Daoy (cell line): Measurements from ENCODE around the gene CRYZ. TPM values are rescaled to one million over a fixed set of nuclear protein-coding genes. Genes with fewer than 3 reads are reported as not detected.
A peak's percentile ranks its signal among the peaks of the same experiment; 100 is the strongest.

ENCODE experiments used
- DNase-seq: peaks from one replicate; pipeline ENCODE4 v3.0.0-alpha.2; 2015; ENCODE audit warnings: low read depth
- total RNA-seq: library from RNA; depleted of rRNA; stranded (reverse); fragments of >200 nt; shearing (Covaris generic); gene quantifications from 2 replicates; pipeline ENCODE4 v1.2.3, GENCODE V29; 2014

Gene CRYZ
- total RNA-seq, 1 experiment from 2014 or later = 44.3 TPM

DNA sequence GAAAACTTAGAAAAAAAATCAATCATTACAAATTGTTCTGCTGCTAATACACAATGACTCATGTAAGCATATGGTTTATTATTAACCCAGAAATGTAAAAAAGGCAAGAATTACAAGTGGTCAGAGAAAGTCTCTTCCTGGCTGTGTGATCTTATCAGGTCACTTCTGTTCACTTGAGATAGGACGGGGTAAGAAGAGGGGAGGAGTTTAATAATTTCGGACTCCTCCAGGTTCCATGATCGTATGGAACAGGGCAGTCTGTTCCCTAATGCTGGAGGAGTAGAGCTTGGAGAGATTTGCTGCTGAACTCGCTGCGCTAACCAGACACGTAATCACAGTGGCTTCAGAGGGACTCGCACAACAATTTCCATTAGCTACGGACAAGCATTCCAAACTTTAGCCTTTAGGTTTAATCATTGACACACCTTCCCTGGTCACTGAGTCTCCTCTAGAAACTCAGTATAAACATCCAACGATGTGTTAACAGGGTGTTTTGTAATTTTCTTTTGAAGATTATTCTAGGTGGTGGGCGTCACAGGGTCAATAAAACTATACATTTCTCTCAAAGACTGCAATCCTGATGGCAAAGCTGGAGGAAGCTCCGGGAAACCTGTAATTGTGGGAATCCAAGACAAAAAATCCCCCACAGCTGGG lies 1.3 kb downstream of the CRYZ start:
- no peak for DNase-seq

DNA sequence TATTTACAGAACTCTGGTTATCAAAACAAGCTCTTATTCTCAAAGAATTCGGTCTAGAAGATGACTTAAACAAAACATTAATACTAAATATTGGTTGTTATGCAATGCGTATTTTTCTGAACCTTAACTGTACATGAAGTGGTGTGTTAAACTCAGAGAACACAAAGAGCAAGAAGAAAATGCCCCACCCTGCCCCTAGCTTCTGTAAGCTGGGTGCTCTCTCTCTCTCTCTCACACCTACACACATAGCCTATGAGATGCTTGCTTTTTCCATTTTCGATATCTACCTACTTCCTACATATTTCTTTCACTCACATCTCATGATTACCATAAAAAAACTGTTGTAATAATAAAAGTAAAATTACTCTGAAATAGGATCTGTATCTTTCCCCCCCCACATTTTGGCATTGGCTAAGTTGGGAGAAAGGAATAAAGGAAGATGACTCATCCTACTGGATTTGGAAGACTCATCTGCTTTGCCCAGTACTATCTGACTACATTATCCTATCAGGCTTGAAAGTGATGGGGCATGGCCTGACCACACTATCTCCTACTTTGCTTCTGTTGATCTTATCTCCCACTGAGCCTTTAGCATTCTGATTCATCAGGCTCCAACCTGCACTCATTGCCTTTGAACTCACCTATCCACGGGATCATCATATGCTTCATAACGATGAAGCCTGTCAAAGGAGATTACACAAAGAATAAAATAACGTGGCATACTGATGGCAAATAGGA lies 2.9 kb downstream of the CRYZ start:
- peak; percentile 67 for DNase-seq

DNA sequence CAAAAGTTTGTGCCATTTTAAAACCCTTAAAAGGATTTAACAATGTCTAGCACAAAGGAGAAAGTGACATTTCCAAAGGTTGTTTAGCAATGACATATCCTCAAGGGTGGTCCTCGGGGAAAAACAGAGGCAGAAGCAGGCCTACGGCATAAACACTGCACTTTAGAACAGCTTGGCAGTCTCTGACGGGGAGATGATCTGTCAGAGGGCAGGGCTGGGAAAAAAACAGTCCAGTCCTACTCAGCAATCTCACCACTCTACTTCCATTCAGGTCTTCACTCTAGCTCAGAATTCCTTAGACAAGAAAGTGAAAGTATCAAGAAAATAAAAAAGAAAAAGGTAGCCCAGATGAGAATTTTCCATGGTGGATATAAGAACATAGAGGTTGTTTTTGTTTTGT lies 4.1 kb downstream of the CRYZ start:
- DNase-seq = no peak

DNA sequence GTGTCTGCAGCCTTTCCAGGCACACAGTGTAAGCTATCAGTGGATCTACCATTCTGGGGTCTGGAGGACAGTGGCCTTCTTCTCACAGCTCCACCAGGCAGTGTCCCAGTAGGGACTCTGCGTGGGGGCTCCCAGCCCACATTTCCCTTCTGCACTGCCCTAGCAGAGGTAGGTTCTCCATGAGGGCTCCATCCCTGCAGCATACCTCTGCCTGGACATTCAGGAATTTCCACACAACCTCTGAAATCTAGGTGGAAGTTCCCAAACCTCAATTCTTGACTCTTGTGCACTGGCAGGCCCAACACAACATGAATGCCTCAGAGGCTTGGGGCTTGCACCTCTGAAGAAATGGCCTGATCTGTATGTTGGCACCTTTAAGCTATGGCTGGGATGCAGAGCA lies 6.8 kb downstream of the CRYZ start:
- DNase-seq = no peak

DNA sequence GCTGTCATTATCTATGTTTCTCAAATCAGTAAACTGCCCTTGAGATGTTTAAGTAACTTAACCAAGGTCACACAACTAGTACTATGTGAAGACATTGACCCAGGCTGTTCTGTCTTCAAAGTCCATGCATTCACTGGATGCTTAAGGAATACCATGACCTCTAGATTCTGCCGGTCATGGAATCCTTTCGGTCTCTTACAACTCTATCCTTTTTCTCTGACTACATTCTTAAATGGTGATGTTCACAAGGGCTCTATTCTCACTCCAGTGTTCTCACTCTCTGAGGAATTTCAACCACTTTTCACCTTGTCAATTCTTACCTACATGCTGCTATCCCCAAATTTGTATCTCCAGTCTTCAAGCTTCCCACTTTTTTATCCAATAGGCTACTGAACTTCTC lies 15.2 kb downstream of the CRYZ start:
- no peak for DNase-seq

DNA sequence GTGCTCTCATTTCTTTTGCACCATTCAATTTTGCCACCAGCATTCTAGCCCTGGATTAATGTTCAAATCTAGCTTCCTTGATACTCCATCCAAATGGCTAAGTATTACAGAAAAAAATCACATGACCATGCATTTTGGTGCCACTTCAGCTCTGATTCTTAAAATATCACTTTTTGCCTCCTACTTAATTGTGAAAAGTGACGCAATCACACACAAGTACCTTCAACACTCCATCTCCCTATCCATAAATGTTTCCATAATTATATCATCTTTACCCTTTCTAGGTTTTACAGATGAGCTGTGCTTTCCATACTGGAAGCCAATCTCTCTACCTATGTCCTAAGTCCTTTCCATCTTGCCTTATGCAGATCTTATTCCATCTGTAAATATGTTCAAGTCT lies 16.0 kb downstream of the CRYZ start:
- no peak for DNase-seq

DNA sequence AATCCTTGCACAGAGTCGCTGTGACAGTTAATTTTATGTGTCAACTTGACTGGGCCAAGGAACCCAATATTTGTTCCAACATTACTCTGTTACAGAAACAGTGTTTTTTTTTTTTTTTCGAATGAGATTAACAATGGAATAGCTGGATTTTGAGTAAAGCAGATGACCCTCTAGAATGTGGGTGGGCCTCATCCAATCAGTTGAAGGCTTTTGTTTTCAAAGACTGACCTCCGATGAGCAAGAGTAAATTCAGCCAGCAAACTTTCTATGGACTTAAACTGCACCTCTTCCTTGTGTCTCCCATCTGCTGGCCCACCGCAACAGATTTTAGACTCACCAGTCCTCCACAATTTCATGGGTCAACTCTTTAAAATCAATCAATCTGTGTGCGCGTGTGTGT lies 17.0 kb downstream of the CRYZ start:
- no peak for DNase-seq

DNA sequence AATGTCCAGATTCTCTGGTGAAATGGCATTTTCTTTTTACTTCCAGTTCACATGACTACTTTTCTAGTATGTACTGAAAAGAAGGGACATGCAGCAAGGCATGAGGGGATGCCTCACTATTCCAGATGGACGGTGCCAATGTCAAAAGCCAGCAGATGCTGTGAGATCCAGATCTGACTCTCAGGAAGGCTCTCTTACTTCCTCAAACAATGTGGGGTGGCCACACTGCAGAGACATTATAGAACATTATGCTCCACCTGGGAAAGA lies 17.7 kb downstream of the CRYZ start:
- DNase-seq = no peak

DNA sequence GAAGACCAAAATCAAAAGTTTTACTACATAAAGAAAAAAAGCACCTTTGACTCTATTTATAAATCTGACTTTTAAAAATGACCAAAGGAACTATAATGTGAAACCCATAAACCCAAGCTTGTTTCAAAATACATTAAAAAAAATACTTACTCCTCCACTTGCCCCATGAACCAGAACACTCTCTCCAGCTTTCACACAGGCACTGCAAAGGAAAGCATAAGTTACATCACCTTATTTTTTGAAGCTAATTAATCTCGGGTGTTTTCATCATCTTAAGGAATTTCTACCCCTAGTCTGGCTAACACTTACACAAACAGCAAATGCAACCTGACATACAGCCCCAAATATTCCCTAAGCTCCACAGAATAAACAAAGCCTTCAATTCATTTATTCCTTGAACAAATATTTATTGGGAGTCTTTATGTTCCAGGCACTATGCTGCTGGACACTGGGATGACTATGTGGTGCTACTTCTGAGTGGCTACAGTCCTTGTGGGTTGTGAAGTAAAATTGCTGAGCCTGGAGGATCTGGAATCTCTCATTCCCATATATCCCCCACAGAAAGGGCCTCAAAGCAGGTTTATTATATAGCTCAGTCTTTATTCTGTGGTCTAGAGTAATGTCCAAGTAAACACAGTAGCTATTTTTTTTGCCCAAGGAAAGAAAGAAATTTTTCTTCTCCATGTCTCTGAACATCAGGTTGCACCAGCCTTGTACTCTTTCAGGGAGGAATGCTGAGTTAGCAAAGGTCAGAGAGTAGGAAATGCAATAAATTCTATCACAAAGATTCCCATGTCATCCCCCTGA lies 18.2 kb downstream of the CRYZ start:
- no peak for DNase-seq

DNA sequence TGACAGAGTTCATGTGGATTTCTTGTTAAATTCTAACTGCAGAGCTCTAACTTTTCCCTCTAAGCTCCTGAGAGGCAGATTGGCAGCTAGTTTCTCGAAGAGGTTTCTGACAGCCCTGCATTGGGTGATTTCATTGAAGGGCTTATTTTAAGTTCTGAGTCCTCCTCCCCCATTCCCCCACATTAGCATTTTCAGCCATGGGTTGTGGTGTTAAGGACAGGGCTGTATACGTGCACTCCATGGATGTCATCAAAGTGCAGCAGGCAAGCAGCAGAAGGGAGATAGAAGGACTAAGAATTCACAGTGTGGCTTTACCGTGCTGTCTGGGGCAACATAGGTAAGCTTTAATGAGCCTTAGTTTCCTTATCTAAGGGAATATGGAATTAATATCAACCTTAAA lies 19.0 kb downstream of the CRYZ start:
- no peak for DNase-seq

DNA sequence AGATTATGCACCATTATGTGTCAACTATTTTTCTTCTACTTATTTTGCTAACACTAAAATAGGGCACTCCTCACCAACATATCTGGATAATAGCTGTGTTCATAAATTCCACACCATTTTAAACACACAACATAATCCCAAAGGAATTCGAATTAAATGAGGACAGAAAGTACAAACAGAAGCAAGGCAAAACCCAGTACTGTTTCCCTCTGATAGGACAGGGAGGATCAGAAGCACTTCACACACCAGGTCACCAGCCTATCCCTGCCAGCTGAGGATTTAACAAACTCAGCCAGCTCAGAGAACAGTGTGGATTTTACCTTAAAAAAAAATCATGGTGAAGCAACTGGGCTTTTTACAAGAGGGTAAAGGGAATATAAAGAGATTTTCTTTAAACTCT lies 20.0 kb downstream of the CRYZ start:
- no peak for DNase-seq

DNA sequence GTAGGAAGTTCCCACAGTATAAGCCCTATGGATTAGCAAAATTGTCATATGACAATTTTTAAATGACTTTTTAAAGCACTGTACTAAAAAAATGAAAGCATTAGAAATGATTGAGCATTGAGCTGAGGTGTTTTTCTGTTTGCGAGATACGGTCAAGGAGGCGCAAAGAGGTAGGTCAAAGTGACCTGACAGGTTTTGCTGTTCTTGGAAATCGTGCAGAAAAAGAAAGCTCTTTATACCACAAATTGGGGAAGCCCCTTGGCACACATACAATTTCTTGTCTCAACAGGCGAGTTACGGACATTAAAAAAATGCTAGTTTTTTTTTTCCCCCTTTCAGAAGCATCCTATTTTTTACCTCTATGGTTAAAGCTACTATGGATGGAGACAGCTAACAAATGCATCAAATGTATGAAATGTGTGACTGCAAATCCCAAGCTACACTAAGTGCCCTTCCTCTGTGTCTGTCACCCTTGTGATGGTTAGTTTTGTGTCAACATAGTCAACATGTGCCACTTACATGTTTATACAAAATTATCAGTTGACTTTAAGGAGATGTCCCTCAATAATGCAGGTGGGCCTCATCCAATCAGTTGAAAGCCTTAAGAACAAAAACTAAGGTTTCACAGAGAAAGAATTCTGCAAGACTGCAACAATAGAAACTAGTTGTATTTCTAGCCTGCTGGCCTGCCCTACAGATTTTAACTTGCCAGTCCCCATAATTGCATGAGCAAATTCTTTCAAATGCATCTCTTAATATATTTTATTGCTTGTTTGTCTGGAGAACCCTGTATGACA lies 29.3 kb downstream of the CRYZ start:
- no peak for DNase-seq

DNA sequence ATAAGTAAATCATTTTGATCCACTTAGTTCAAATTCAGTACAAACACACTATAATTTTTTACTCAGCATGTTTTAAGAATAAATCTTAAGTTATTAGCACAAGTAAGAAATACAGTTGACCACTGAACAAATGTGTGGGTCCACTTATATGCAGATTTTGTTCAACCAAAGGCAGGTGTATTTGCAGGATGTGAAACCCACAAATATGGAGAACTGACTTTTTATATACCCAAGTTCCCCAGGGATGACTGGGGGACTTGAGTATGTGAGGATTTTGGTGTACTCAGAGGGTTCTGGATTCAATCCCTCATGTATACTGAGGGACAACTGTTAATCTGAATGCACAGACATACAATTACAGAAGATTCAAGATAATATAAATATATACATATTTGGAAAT lies 33.5 kb downstream of the CRYZ start:
- DNase-seq = no peak

DNA sequence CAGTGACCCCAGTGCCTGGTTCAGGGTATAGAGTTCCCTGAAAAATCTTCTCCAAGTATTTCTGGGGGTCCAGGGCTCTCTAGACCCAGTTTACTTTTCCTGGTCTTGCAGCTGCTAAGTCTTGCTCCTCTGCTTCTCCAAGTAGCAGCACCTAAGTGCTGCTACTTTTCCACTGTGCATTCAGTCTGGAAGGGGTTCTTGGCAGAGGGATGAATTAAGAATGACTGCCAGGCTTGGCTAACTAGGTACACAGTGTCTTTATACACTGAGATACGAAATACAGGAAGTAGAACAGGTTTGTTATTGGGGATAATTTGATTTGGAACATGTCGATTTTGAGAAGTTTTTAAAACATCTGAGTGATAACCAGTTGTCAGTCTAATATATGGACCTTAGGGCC lies 35.0 kb downstream of the CRYZ start:
- no peak for DNase-seq

DNA sequence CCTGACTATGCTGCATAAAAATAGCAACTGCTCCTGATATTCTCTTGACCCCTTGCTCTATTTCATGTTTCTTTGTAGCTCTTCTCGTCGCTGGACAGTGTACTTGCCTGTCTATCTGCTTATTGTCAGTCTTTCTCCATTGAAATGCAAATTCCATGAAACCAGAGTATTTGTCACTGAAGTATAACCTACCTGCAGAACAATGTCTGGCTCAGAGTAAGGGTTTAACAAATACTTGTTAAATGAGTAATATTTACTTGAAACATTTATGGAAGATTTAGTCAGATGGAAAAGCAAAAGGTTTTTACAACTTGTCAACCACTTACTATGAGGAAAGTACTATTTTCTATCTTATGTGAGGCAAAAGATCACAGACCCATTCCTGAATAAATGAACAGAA lies 39.4 kb downstream of the CRYZ start:
- peak; percentile 8 for DNase-seq

DNA sequence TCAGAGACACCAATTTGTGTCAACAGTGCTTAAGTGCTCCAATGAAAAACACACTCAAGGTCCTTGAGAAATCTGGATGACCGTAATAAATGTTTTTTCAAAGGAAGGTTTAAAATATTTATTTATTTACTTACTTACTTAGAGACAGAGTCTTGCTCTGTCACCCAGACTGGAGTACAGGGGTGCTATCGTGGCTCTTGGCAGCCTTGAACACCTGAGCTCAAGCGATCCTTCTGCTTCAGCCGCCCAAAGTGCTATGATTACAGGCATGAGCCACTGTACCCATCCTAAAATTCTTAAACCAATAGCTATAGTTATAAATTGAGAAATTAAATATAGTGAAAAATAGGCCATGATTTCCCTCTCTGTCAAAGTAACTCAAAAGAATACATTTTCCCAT lies 41.9 kb downstream of the CRYZ start:
- no peak for DNase-seq

DNA sequence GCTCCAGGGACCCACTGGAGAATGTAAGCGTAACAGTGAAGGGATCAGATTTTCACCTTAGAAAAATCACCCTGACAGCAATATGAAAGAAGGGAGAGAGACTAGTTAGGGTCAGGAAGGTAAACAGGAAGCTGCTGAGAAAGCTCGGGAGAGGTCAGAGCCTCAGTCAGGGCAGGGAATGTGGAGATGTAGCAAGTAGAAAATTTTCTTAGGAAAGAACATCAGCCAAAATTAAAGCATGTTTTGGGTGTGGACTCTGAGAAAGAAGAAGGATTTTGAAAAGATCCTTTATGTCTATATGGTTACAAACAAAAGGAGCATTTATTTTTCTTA lies 42.5 kb downstream of the CRYZ start:
- DNase-seq = no peak

DNA sequence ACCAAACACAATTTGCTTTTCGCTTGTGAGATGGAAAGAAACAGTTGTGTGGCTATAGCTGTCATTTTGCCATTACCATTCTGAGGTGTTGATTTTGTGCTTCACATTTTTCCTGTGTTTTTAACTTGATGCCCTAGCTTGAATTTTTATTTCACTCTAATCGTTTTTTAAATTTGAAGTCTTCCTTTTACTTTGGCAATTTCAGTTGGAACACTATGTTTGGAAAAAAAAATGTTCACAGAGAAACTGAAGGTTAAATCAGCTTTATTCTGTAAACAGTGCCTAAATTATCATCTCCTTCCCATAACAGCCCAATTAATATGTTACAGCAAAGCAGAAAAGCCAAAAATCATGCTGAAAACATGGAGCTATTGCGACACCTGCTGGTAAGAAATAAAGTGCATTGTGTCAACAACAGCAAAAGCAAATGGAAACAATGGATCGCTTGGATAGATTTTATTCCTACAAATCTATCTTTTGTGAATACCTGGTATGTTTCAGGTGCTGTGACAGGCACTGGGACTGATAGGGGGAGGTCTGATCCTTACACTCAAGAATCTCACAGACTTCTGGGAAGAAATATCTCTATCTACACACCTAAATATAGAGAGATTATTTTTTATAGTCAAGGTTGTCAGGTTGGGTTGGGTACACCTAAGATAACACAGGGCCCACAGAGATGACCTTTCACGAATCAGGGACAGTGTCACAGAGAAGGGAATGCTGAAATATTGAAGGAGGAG lies 43.1 kb downstream of the CRYZ start:
- DNase-seq = peak; percentile 59

DNA sequence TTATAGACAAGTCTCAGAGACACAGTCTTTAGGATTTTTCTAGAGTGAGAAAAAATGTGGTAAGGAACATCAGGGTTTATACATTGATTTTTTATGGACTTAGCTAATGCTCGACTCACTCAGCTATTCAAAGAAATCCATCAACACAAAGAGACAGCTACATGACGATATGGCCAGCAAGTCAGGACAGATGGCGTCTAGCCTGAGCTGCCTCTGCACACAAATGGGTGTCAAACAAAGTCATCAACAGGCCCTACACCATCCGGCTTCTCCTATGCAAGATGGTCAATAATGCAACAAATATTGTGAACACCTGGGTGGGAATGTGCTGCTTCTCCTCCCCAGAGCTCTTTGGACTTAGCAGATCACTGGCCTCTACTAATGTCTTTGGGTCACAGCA lies 45.9 kb downstream of the CRYZ start:
- DNase-seq = no peak

DNA sequence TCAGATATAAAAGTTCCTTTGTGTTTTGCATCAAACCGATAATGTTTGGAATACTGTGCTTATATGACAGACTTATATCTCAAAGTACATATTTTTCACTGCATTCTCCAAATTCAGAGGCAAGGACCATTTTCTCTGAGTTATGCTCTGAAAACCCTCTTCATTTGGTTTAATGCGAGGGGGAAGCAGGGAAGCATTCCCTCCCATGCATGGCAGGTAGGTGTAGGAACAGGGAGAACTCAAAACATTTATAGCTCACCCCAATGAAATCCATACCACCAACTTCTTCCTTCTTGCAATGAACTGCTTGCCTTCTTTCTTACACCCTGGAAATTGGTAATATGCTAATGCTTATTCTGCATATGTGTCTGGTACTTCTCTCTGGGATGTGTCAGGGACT lies 48.5 kb downstream of the CRYZ start:
- DNase-seq = no peak

DNA sequence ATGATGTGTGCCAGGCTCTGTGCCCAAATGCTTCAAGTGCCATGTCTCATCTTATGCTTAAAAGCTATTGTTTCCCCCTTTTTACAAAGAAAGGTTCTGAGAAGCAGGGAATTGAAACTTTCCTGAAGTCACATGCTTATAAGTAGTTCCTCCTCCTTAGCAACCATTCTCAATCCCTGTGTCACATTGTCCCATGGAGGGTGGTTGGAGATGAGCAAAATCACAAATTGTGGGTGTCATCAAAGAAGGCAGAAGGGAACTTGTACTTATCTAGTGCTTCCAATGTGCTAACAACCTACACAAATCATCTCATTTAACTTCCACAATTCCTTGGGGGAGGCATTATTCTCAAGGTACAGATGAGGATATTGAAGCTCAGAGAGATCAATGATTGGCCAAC lies 49.2 kb downstream of the CRYZ start:
- no peak for DNase-seq

DNA sequence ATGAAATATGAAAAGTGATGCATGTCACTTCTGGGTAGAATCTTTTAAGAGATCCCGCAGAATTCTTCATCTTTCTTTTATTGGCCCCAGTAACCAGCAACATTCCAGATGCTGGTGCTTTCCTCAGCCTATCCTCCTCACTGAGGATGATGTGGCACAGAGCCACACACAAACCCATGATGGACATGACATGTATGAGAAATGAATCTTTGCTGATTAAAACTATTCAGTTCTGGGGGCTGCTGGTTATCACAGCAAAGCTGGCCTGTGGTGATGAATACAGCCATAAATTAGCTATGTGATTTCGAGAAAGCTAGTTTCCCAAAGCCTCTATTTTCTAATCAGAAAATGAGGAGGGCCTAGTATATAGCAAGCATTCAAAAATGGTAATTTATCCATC lies 51.0 kb downstream of the CRYZ start:
- DNase-seq = no peak
